HUDEP-2 (cell line): ENCODE measurements around the gene PLCB1.
"Not testable (repeated sequence)": the region's sequence is repeated elsewhere in the genome, so short reads cannot be mapped to it uniquely, and the experiment has no call there.

Experiments used
- DNase-seq, 76 experiments: peaks; one replicate each; lab custom pipeline; 2025; ENCODE audit not compliant: unreplicated experiment in 76 of 76; lab: John Stamatoyannopoulos, UW

PLCB1 gene

GRCh38 chr20:8790442-8791074 is 658.5 kb downstream of the PLCB1 start:
- peak in 5 of 76 experiments; percentile 0 to 35 (median 1) for DNase-seq

DNA sequence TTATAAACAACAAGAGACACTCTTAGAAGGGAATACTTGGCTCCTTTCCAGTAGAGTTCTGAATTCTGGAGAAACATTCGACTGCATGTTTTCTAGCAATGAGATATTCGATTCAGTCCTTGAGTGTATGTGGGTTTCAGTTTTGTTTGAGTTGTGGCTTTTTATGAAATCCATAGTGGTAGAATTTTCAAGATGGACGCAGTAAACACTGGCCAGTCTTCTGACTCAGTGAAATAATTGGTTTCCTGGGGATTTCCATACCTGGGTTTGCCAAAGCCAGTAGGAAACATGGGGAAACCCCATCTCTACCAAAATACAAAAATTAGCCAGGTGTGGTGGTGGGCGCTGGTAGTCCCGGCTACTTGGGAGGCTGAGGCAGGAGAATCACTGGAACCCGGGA is 663.3 kb downstream of the PLCB1 start:
- no peak for DNase-seq

GRCh38 chr20:8796088-8796660 is 664.1 kb downstream of the PLCB1 start:
- no peak for DNase-seq

DNA sequence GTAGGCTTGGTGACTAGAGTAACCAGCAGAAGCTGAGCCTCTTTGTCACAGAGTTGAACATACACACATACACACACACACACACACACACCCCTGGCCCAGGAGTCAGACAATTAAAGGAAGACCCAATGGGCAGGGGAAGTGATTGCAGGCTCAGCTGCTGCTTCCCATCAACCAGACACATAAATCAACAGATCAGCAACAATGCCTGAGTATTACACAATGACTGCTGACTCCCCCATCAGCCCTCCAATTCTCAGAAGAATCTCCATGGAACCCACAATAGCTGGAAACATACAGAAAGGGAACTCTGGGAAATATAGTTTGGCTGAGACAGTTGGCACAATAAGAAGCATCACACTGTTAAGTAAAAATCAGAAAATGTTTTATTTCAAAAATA is 666.4 kb downstream of the PLCB1 start:
- DNase-seq, result no peak

DNA sequence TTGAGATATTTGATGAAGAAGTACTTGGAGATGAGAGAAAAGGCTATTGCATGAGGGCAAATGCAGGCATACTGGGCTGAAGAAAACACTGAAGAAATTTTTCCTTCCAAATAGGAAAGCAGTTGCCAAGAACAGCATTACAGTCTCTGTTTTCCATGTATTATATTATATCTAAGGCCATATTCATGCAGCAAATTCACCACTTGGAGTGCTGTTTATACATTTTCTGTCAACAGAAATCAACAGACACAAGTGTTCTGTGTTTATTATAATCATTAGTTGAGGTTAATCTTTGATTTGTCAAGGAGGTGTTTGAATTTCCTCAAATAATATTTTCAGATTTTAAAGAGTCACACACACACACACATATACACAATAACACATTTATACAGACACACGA is 668.0 kb downstream of the PLCB1 start:
- DNase-seq, result no peak

GRCh38 chr20:8801686-8802085 is 669.6 kb downstream of the PLCB1 start:
- DNase-seq, result no peak

DNA sequence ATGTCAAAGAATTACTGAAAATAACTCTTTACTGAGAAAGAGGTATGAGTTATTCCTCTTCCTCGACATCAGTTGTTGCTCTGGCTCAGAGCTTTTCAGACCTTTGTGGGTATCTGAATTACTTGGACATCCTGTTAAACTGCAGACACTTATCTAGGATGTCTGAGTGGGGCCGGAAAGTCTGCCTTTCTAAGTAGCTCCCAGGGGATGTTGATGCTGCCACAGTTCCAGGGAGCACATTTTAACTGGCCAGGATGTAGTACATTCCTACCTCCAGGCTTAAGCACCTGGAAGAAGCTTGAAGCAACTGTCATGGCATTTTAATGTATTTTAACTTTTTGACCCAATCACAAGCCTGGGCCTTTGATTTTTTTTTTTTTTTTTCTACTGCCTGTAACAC is 671.0 kb downstream of the PLCB1 start:
- no peak for DNase-seq

DNA sequence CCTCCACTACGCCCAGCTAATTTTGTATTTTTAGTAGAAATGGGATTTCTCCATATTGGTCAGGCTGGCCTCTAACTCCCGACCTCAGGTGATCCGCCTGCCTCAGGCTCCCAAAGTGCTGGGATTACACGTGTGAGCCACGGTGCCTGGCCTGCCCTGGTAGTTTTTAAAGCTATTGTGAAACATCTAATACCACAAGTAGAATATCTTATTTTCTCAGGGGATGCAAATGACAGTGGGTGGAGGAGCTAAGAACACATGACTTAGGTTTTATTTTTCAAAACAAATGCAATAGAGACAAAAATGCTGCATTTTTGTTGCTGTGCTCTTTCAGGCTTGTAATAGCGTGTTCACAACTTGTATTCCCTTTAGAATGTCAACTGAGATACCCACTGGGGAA is 671.9 kb downstream of the PLCB1 start:
- DNase-seq, result no peak

- no peak for DNase-seq
Observed at GRCh38 chr20:8805737-8806442, 673.8 kb downstream of the PLCB1 start.

- no peak for DNase-seq
Observed at GRCh38 chr20:8807480-8808201, 675.6 kb downstream of the PLCB1 start.

GRCh38 chr20:8808202-8808535 is 676.1 kb downstream of the PLCB1 start:
- no peak for DNase-seq

DNA sequence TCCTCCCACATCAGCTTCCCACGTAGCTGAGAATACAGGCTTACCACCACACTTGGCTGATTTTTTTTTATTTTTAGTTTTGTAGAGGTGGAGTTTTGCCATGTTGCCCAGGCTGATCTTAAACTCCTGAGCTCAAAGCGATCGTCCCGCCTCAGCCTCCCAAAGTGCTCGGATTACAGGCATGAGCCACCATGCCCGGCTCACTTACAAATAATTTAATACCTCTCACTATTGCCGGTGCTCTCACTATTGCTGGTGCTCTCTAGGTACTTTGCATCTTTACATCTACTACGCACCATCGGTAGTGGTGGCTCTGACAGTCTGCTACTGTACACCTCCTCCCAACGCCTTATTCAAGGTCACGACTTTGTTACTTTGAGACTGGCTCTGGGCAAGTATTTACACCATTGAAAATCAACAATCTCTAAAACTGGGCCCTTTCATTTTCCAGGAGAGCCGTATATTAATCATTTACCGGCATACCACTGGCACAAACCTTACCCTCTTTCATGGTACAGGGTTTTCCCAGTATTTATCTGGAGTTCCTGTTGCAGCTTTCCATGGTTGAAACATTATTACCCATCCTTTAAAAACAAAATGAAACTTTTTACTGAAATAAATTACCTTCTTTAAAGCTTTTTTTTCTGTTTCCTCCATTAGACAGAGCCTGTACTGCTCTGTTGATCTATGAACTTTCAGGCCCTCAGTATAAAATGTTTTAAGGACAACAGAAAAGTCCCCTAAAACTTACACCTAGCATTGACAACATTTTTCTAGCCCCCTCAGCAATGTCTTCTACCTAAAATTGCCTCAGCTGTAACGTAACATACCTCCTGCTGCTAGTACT is 677.3 kb downstream of the PLCB1 start:
- DNase-seq, result no peak

GRCh38 chr20:8811801-8812594 is 679.9 kb downstream of the PLCB1 start:
- DNase-seq, result no peak

- no peak for DNase-seq
Observed at GRCh38 chr20:8812817-8813216, 680.8 kb downstream of the PLCB1 start.

DNA sequence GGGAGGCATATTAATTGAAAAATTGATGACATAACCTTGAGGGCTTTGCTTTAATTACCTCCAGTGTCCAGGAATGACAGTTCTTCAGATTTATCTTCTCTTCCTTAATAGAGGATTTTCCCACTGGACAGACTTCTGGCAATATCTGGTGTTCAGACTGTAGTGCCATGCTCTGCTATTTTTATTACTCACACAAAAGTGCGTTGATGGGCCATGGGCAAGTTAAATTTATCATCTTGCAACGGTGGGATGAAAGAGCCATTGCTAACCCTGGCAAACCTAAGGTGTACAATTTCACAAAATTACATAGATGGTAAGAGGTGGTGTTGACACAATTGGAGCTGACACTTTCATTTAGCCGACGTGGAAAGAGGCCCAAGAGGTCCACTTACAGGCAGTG is 683.1 kb downstream of the PLCB1 start:
- no peak for DNase-seq

- DNase-seq, result no peak
Observed at GRCh38 chr20:8829256-8829655, 697.2 kb downstream of the PLCB1 start.

DNA sequence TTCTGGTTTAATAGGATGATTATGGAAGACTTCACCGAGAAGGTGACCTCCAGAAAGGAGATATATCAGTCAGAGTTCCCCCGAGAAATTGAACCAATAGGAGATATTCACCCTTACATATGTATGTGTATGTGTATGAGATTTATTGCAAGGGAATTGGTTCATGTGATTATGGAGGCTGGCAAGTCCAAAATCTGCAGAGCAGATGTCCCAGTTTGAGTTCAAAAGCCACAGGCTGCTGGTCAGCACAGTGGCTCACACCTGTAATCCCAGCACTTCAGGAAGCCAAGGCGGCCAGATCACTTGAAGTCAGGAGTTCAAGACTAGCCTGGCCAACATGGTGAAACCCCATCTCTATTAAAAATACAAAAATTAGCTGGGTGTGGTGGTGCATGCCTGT is 702.2 kb downstream of the PLCB1 start:
- DNase-seq, result not testable (repeated sequence)

DNA sequence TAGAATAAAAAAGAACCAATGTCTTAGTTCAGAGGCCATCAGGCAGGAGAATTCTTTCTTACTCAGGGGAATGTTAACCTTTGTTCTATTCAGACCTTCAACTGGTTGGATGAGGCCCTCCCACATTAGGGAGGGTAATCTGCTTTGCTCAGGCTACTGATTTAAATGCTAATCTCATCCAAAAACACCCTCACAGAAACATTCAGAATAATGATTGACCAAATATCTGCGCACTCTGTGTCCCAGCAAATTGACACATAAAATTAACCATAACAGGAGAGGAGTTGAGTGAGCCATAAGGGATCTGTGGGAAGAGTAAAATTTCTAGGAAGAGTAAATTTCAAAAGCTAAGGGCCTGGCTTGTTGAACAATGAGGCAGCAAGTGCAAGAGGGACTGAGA is 702.8 kb downstream of the PLCB1 start:
- DNase-seq, result no peak

- DNase-seq, result no peak
Observed at GRCh38 chr20:8837396-8837795, 705.3 kb downstream of the PLCB1 start.

DNA sequence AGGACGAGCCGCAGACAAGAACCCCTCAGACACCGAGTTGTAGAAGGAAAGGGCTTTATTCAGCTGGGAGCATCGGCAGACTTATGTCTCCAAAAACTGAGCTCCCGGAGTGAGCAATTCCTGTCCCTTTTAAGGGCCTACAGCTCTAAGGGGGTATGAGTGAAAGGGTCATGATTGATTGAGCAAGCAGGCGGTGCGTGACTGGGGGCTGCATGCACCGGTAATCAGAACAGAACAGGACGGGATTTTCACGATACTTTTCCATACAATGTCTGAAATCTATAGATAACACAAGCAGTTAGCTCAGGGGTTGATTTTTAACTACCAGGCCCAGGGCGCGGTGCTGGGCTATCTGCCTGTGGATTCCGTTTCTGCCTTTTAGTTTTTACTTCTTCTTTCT is 710.5 kb downstream of the PLCB1 start:
- no peak for DNase-seq
